Gastroesophageal sphincter (tissue), 3 donors: ENCODE data around the gene SINHCAF.
"Not testable (repeated sequence)": the region's sequence is repeated elsewhere in the genome, so short reads cannot be mapped to it uniquely, and the experiment has no call there.

ENCODE experiments used
- CTCF ChIP-seq, 4 experiments: fragments of 200-600 bp in 2 of 4; fragments of 450-650 bp in 2 of 4; sonication (generic) in 1 of 4; IDR thresholded peaks; one replicate each; pipeline ENCODE4 v1.5.1; 2017 to 2019; ENCODE audit warnings: antibody characterized with exemption in 4 of 4, mild to moderate bottlenecking in 2 of 4, moderate library complexity in 2 of 4
- EP300 ChIP-seq: sonication (generic); formaldehyde crosslinking; IDR thresholded peaks from one replicate; pipeline ENCODE4 v1.6.1; 2017; ENCODE audit warnings: antibody characterized with exemption, mild to moderate bottlenecking
- POLR2A ChIP-seq, 2 donors: fragments of 450-650 bp; IDR thresholded peaks; one replicate each; pipeline ENCODE4 v1.6.1; 2017; ENCODE audit warnings: antibody characterized with exemption in 2 of 2, mild to moderate bottlenecking in 2 of 2, moderate library complexity in 1 of 2
- POLR2AphosphoS5 ChIP-seq: sonication (generic); formaldehyde crosslinking; IDR thresholded peaks from one replicate; pipeline ENCODE4 v1.6.1; 2017; ENCODE audit warnings: antibody characterized with exemption

GRCh38 chr12:31238333-31238732, 87.6 kb downstream of the SINHCAF start:
- TF ChIP-seq EP300; POLR2A (IDR thresholded peaks at IDR 0.05); CTCF (IDR thresholded peaks at IDR 0.05); POLR2AphosphoS5: not testable (repeated sequence)
